GM12873 (cell line): ENCODE results near the gene WASF3.

Source experiments
- TF ChIP-seq, protein P1 (sequence below): IDR thresholded peaks from 2 replicates; pipeline ENCODE4 v1.5.1; 2012; ENCODE audit warnings: low read depth, mild to moderate bottlenecking, moderate library complexity, low read length, control low read depth; ENCODE audit not compliant: insufficient read depth; ENCODE audit errors: missing control alignments

The WASF3 gene

DNA sequence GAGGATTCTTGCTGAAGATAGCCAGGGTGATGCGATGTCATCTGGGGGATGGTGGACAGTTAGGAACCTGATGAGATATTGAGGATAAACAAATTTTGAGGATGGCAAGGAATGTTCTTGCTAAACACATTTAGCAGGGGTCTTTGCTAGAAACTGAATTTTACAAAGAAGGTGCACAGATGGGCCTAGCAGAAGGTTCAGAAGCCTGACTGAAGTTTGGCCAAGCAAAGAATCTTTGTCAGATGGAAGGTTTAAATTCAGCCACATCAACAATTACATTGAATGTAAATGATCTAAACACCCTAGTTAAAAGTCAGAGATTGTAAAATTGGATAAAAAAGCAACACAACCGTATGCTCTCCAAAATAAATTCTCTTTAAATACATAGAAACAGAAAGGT is 68.8 kb downstream of the WASF3 start:
- TF ChIP-seq, protein P1, sequence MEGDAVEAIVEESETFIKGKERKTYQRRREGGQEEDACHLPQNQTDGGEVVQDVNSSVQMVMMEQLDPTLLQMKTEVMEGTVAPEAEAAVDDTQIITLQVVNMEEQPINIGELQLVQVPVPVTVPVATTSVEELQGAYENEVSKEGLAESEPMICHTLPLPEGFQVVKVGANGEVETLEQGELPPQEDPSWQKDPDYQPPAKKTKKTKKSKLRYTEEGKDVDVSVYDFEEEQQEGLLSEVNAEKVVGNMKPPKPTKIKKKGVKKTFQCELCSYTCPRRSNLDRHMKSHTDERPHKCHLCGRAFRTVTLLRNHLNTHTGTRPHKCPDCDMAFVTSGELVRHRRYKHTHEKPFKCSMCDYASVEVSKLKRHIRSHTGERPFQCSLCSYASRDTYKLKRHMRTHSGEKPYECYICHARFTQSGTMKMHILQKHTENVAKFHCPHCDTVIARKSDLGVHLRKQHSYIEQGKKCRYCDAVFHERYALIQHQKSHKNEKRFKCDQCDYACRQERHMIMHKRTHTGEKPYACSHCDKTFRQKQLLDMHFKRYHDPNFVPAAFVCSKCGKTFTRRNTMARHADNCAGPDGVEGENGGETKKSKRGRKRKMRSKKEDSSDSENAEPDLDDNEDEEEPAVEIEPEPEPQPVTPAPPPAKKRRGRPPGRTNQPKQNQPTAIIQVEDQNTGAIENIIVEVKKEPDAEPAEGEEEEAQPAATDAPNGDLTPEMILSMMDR: no peak

DNA sequence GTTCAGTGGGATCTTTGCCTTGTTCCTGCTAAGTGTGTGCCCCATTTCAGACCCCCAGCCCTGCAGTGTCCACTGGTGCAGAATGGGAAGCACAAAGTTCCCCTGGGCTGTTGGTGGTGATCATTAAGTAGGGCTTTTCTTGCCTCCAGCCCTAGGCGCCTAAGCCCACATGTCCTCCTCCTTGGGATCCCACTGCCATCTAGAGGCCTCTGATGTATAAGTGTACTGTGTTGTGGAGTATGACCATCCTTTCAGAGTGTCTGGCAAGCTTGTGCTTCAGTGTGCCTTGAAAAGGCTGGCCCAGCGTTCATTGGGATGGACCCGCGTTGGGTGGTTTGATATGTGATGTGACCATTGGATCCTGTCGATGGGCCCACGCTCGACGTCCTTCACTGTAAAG is 71.2 kb downstream of the WASF3 start:
- TF ChIP-seq, protein P1: peak; percentile 37

DNA sequence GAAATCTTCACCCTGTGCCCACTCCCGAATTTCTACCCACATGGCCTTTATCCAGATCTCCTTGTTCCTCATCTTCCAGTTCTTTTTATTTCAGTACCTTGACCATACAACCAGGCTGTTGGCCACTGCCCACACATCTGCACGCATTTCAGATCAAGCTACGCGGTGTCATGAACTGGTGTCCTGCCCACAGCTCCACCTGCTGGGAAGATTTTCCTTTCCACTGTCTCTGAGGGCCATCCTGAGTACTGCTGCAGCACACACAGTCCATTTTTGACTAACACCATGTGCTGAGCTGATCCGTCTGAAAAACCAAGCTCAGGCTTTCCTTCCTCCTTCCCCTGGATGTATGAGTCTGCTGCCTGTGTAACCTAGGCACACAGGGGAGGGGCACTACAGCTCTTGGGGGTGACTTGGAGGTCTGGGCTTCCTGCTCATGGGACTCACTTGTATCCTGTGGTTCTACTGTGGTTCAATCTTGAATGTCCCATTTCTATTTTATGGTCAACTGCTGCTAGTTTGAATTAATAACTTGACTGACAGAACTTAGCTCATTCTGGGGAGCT is 71.9 kb downstream of the WASF3 start:
- TF ChIP-seq, protein P1: peak; percentile 13

- TF ChIP-seq, protein P1: no peak
Observed at GRCh38 chr13:26646603-26647002, 89.1 kb downstream of the WASF3 start.

DNA sequence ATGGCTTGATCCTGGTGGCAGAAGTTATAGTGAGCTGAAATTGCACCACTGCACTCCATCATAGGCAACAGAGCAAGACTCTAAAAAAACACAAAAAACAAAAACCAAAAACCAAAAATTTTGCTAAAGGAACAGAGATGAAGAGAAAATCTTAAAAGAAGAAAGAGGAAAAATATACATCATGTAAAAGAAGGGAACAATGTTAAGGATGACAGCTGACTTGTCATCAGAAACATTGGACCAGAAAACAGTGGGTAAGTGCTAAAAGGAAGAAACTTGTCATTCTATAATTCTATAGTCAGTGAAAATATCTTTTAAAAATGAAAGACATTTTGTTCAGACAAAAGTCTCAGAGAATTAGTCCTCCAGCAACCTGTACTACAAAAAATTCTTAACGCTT is 93.8 kb downstream of the WASF3 start:
- TF ChIP-seq, protein P1: no peak

- TF ChIP-seq, protein P1: no peak
Observed at GRCh38 chr13:26653310-26653709, 95.8 kb downstream of the WASF3 start.

- TF ChIP-seq, protein P1: no peak
Observed at GRCh38 chr13:26653842-26654241, 96.4 kb downstream of the WASF3 start.

DNA sequence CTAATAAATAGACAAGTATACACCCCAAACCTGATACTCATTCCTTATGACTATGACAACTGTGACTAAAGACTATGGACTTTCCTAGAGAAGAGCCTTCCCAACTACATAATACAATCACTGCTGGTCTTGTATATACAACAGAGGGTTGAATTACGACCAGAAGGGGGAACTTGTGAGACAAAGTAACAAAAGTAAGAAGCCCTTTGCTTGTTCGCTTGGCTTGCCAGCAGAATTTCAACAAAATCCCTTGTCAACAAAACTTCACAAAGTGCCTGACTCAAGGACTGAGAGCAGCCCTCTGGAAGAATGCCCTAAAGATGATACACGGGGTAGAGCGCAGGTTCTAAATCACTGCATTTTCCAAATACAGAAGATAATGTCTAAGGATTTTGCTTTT is 99.4 kb downstream of the WASF3 start:
- TF ChIP-seq, protein P1: peak; percentile 12
